Activated CD4-positive, CD25-positive, alpha-beta regulatory T cell (primary cell): ENCODE data around the gene ANXA3.
"Not testable (repeated sequence)": the region's sequence is repeated elsewhere in the genome, so short reads cannot be mapped to it uniquely, and the experiment has no call there.

ENCODE experiments used
- DNase-seq, 4 experiments: peaks; one replicate each; lab custom pipeline; 2025; lab: John Stamatoyannopoulos, UW

ANXA3 gene

GRCh38 chr4:78571804-78572203 lies 20.2 kb downstream of the ANXA3 start:
- no peak for DNase-seq

GRCh38 chr4:78578674-78579425 lies 27.3 kb downstream of the ANXA3 start:
- DNase-seq, result no peak

GRCh38 chr4:78581618-78582017 lies 30.0 kb downstream of the ANXA3 start:
- no peak for DNase-seq

- DNase-seq, result no peak
Observed at GRCh38 chr4:78584863-78585547, 33.4 kb downstream of the ANXA3 start.

- DNase-seq, result no peak
Observed at GRCh38 chr4:78585633-78586032, 34.1 kb downstream of the ANXA3 start.

- DNase-seq, result no peak
Observed at GRCh38 chr4:78588894-78589545, 37.5 kb downstream of the ANXA3 start.

- DNase-seq, result no peak
Observed at GRCh38 chr4:78591404-78591803, 39.8 kb downstream of the ANXA3 start.

GRCh38 chr4:78592088-78592783 lies 40.7 kb downstream of the ANXA3 start:
- DNase-seq, result no peak

- no peak for DNase-seq
Observed at GRCh38 chr4:78596111-78596742, 44.7 kb downstream of the ANXA3 start.

- not testable (repeated sequence) for DNase-seq
Observed at GRCh38 chr4:78598431-78598830, 46.9 kb downstream of the ANXA3 start.

GRCh38 chr4:78599147-78599546 lies 47.6 kb downstream of the ANXA3 start:
- no peak for DNase-seq

GRCh38 chr4:78599931-78600375 lies 48.4 kb downstream of the ANXA3 start:
- no peak for DNase-seq

- DNase-seq, result no peak
Observed at GRCh38 chr4:78601013-78601412, 49.4 kb downstream of the ANXA3 start.

GRCh38 chr4:78602334-78602733 lies 50.8 kb downstream of the ANXA3 start:
- no peak for DNase-seq

- no peak for DNase-seq
Observed at GRCh38 chr4:78603384-78603783, 51.8 kb downstream of the ANXA3 start.

- no peak for DNase-seq
Observed at GRCh38 chr4:78604988-78605387, 53.4 kb downstream of the ANXA3 start.

GRCh38 chr4:78606035-78606434 lies 54.5 kb downstream of the ANXA3 start:
- no peak for DNase-seq

- DNase-seq, result no peak
Observed at GRCh38 chr4:78606530-78607095, 55.0 kb downstream of the ANXA3 start.

GRCh38 chr4:78608684-78609083 lies 57.1 kb downstream of the ANXA3 start:
- no peak for DNase-seq

- no peak for DNase-seq
Observed at GRCh38 chr4:78609580-78609979, 58.0 kb downstream of the ANXA3 start.

GRCh38 chr4:78610546-78611214 lies 59.1 kb downstream of the ANXA3 start:
- no peak for DNase-seq
